CD4-positive, alpha-beta memory T cell (primary cell): ENCODE measurements around the gene SNAP47. TPM values are rescaled to one million over a fixed set of nuclear protein-coding genes. Genes with fewer than 3 reads are reported as not detected.

Source experiments
- CTCF ChIA-PET: fragments of 350-600 bp; sonication (Branson Sonifier 250); formaldehyde crosslinking; loops from one replicate; lab custom pipeline; 2021; ENCODE audit warnings: inconsistent platforms; ENCODE audit not compliant: partially characterized antibody; lab: Charles Lee
- POLR2A ChIA-PET: fragments of 350-600 bp; sonication (Branson Sonifier 250); formaldehyde crosslinking; loops from one replicate; lab custom pipeline; 2021; ENCODE audit not compliant: partially characterized antibody; lab: Charles Lee
- DNase-seq, 5 donors: peaks; one replicate each; pipeline versions ENCODE4 v3.0.0 to v3.0.0-alpha.2; 2020 to 2022; ENCODE audit warnings: mixed read lengths in 1 of 5
- H3K27ac ChIP-seq: one replicate; pipeline ENCODE4 v1.7.0; 2013; ENCODE audit warnings: low read depth, low read length
- H3K27me3 ChIP-seq: 2 replicates; pipeline ENCODE4 v1.7.0; 2013; ENCODE audit warnings: mild to moderate bottlenecking, low read length, moderate library complexity; ENCODE audit not compliant: insufficient read depth
- H3K36me3 ChIP-seq: 2 replicates; pipeline ENCODE4 v1.7.0; 2013; ENCODE audit warnings: mild to moderate bottlenecking, low read length, moderate library complexity; ENCODE audit not compliant: insufficient read depth
- H3K4me1 ChIP-seq: 2 replicates; pipeline ENCODE4 v1.7.0; 2013; ENCODE audit warnings: mild to moderate bottlenecking, low read length, moderate library complexity; ENCODE audit not compliant: insufficient read depth
- H3K4me3 ChIP-seq, 2 donors: one replicate each; pipeline ENCODE4 v1.7.0; 2013; ENCODE audit warnings: low read length in 2 of 2, mild to moderate bottlenecking in 1 of 2
- H3K9me3 ChIP-seq, 2 donors: one replicate each; pipeline ENCODE4 v1.7.0; 2013; ENCODE audit warnings: low read length in 2 of 2, control low read depth in 1 of 2; ENCODE audit not compliant: control insufficient read depth in 1 of 2
- H3K27ac Mint-ChIP-seq, 7 donors: one replicate each; pipeline ENCODE4 v1.8.0; 2020 to 2021; ENCODE audit warnings: mixed read lengths in 7 of 7, mild to moderate bottlenecking in 6 of 7, inconsistent platforms in 3 of 7, moderate library complexity in 3 of 7
- H3K27me3 Mint-ChIP-seq, 2 donors: one replicate each; pipeline ENCODE4 v1.8.0; 2020 to 2021; ENCODE audit warnings: mixed read lengths in 2 of 2
- H3K36me3 Mint-ChIP-seq, 2 donors: one replicate each; pipeline ENCODE4 v1.8.0; 2020 to 2021; ENCODE audit warnings: mixed read lengths in 2 of 2, inconsistent platforms in 1 of 2, mild to moderate bottlenecking in 1 of 2
- H3K4me1 Mint-ChIP-seq, 4 donors: one replicate each; pipeline ENCODE4 v1.8.0; 2020 to 2021; ENCODE audit warnings: mixed read lengths in 4 of 4, mild to moderate bottlenecking in 1 of 4
- H3K4me3 Mint-ChIP-seq, 8 donors: one replicate each; pipeline ENCODE4 v1.8.0; 2020 to 2021; ENCODE audit warnings: mixed read lengths in 8 of 8, mild to moderate bottlenecking in 7 of 8, moderate library complexity in 6 of 8, inconsistent platforms in 3 of 8
- H3K9me3 Mint-ChIP-seq, 8 donors: one replicate each; pipeline ENCODE4 v1.8.0; 2020 to 2021; ENCODE audit warnings: mixed read lengths in 8 of 8, mild to moderate bottlenecking in 5 of 8, inconsistent platforms in 3 of 8, moderate library complexity in 1 of 8
- intact Hi-C: fragments of 100-400 bp; cut with micrococcal nuclease; formaldehyde crosslinking; loops from one replicate; pipeline ENCODE4 v1.15.1; 2023
- polyA plus RNA-seq, 2 donors: library from polyadenylated mRNA; unstranded; fragments of 300-500 nt; fragmentation: Illumina TruSeq; gene quantifications; one replicate each; pipeline ENCODE4 v1.2.3, GENCODE V29; 2021
- total RNA-seq, 2 experiments: library from RNA; stranded (reverse); gene quantifications; one replicate each; pipeline ENCODE4 v1.2.3, GENCODE V29; 2021

Gene SNAP47
- total and polyA plus RNA-seq, 4 experiments from 2014 or later: 27.0 to 53.6 (median 38.5) TPM

GRCh38 chr1:227732586-227733308 is 2.5 kb upstream of the SNAP47 start:
- no peak for DNase-seq
- Histone ChIP-seq H3K27ac (no peak overlapping the region), H3K4me3 (no peak overlapping the region), H3K27me3 (no peaks in the 10 kb centered on the region), H3K36me3 (peaks cover 10% of the 10 kb centered on the region), H3K4me1 (peaks cover 50% of the 10 kb centered on the region), H3K9me3 (no peaks in the 10 kb centered on the region)
- Mint-ChIP-seq H3K36me3 (peaks cover 0 to 10% of the 10 kb centered on the region in 2 donors), H3K27ac (peak overlapping the region in 3 of 7 donors; percentile 53 to 88 (median 62)), H3K4me1 (peaks cover 26 to 66% (median 45%) of the 10 kb centered on the region in 4 donors), H3K4me3 (peak overlapping the region in 2 of 8 donors; percentile 20 to 46), H3K27me3 (no peaks in the 10 kb centered on the region), H3K9me3 (no peaks in the 10 kb centered on the region)
- ChIA-PET POLR2A (interaction anchor here (1.1 kb wide), 1 partner anchor 794 kb away, joined by 4 read pairs; no protein-coding TSS in a partner anchor), CTCF (no interaction called here)
- intact Hi-C loops: no loop called here

GRCh38 chr1:227733309-227733705 is 1.9 kb upstream of the SNAP47 start:
- no peak for DNase-seq
- Mint-ChIP-seq H3K36me3 (peaks cover 0 to 10% of the 10 kb centered on the region in 2 donors), H3K27me3 (peaks cover 0 to 1% of the 10 kb centered on the region in 2 donors), H3K4me3 (peak overlapping the region; percentile 36 to 93 (median 66)), H3K27ac (peak overlapping the region in 3 of 7 donors; percentile 8 to 88 (median 17)), H3K9me3 (no peaks in the 10 kb centered on the region), H3K4me1 (peaks cover 25 to 66% (median 42%) of the 10 kb centered on the region in 4 donors)
- H3K36me3 ChIP-seq: peaks cover 10% of the 10 kb centered on the region
- no peaks in the 10 kb centered on the region for H3K9me3 ChIP-seq
- H3K27me3 ChIP-seq: no peaks in the 10 kb centered on the region
- peaks cover 50% of the 10 kb centered on the region for H3K4me1 ChIP-seq
- CTCF ChIA-PET: no interaction called here
- POLR2A ChIA-PET: interaction anchor here (2.2 kb wide), 1 partner anchor 32 kb away, joined by 17 read pairs; no protein-coding TSS in a partner anchor
- intact Hi-C loops: no loop called here
- no peak overlapping the region for H3K27ac ChIP-seq
- H3K4me3 ChIP-seq: no peak overlapping the region

- H3K4me3 Mint-ChIP-seq: peak overlapping the region; percentile 88 to 93 (median 90)
- H3K27ac ChIP-seq: peak overlapping the region; percentile 84
- H3K9me3 Mint-ChIP-seq: no peaks in the 10 kb centered on the region
- H3K27ac Mint-ChIP-seq: peak overlapping the region; percentile 83 to 92 (median 89)
- ChIA-PET CTCF (interaction anchor here (0.9 to 1.0 kb wide), 2 partner anchors 10 to 191 kb away, joined by 3 read pairs; no protein-coding TSS in a partner anchor), POLR2A (interaction anchor here (1.3 to 2.2 kb wide), 3 partner anchors 32 to 1825 kb away, joined by 3 to 17 read pairs (median 4); partner anchors contain the start of genes ABCB10 and ZNF678)
- H3K36me3 ChIP-seq: peaks cover 10% of the 10 kb centered on the region
- H3K27me3 ChIP-seq: no peaks in the 10 kb centered on the region
- no peaks in the 10 kb centered on the region for H3K9me3 ChIP-seq
- peaks cover 0 to 1% of the 10 kb centered on the region in 2 donors for H3K27me3 Mint-ChIP-seq
- peaks cover 0 to 10% of the 10 kb centered on the region in 2 donors for H3K36me3 Mint-ChIP-seq
- H3K4me1 ChIP-seq: peaks cover 46% of the 10 kb centered on the region
- H3K4me3 ChIP-seq: peak overlapping the region; percentile 44 to 80
- H3K4me1 Mint-ChIP-seq: peaks cover 26 to 66% (median 40%) of the 10 kb centered on the region in 4 donors
- DNase-seq: no peak
- intact Hi-C loops: loop anchor here (2.0 kb wide), 1 partner anchor 55 kb away; no protein-coding TSS in a partner anchor
Observed at GRCh38 chr1:227733751-227734545, 1.3 kb upstream of the SNAP47 start.

- H3K36me3 Mint-ChIP-seq: peaks cover 0 to 10% of the 10 kb centered on the region in 2 donors
- no peaks in the 10 kb centered on the region for H3K9me3 Mint-ChIP-seq
- peak overlapping the region; percentile 88 to 93 (median 90) for H3K4me3 Mint-ChIP-seq
- DNase-seq: peak in 1 of 5 donors; percentile 16
- H3K4me1 Mint-ChIP-seq: peaks cover 26 to 65% (median 38%) of the 10 kb centered on the region in 4 donors
- H3K27me3 Mint-ChIP-seq: peaks cover 0 to 1% of the 10 kb centered on the region in 2 donors
- POLR2A ChIA-PET: interaction anchor here (0.6 to 2.2 kb wide), 7 partner anchors 9 to 1824 kb away, joined by 3 to 17 read pairs (median 3); partner anchors contain the start of genes ABCB10 and ZNF678
- H3K27ac Mint-ChIP-seq: peak overlapping the region; percentile 83 to 92 (median 89)
- H3K4me1 ChIP-seq: peaks cover 40% of the 10 kb centered on the region
- H3K27me3 ChIP-seq: no peaks in the 10 kb centered on the region
- H3K36me3 ChIP-seq: peaks cover 10% of the 10 kb centered on the region
- H3K4me3 ChIP-seq: peak overlapping the region; percentile 44 to 80
- intact Hi-C loops: loop anchor here (2.0 kb wide), 1 partner anchor 54 kb away; no protein-coding TSS in a partner anchor
- H3K27ac ChIP-seq: peak overlapping the region; percentile 84
- CTCF ChIA-PET: interaction anchor here (0.9 to 1.0 kb wide), 2 partner anchors 10 to 192 kb away, joined by 3 read pairs; no protein-coding TSS in a partner anchor
- no peaks in the 10 kb centered on the region for H3K9me3 ChIP-seq
Observed at GRCh38 chr1:227734546-227734855, 734 bp upstream of the SNAP47 start.

GRCh38 chr1:227735539-227736285 is 477 bp downstream of the SNAP47 start:
- ChIA-PET POLR2A (interaction anchor here (0.6 to 2.2 kb wide), 7 partner anchors 10 to 1823 kb away, joined by 3 to 17 read pairs (median 3); partner anchors contain the start of genes ABCB10 and ZNF678), CTCF (interaction anchor here (0.6 to 1.0 kb wide), 2 partner anchors 149 to 342 kb away, joined by 3 read pairs; no protein-coding TSS in a partner anchor)
- intact Hi-C loops: loop anchor here (1.0 to 2.0 kb wide), 3 partner anchors 53 to 405 kb away; partner anchors contain the start of genes GUK1 and ZNF678
- Histone ChIP-seq H3K4me3 (peak overlapping the region; percentile 69 to 80), H3K36me3 (peaks cover 10% of the 10 kb centered on the region), H3K27ac (peak overlapping the region; percentile 84), H3K4me1 (peaks cover 38% of the 10 kb centered on the region), H3K9me3 (no peaks in the 10 kb centered on the region), H3K27me3 (no peaks in the 10 kb centered on the region)
- Mint-ChIP-seq H3K27ac (peak overlapping the region; percentile 81 to 94 (median 88)), H3K27me3 (peaks cover 0 to 1% of the 10 kb centered on the region in 2 donors), H3K36me3 (peaks cover 0 to 10% of the 10 kb centered on the region in 2 donors), H3K9me3 (no peaks in the 10 kb centered on the region), H3K4me3 (peak overlapping the region; percentile 89 to 93 (median 90)), H3K4me1 (peaks cover 29 to 65% (median 40%) of the 10 kb centered on the region in 4 donors)
- DNase-seq: no peak

GRCh38 chr1:227736814-227737432 is 1.7 kb downstream of the SNAP47 start:
- Histone ChIP-seq H3K27me3 (no peaks in the 10 kb centered on the region), H3K36me3 (peaks cover 5% of the 10 kb centered on the region), H3K27ac (no peak overlapping the region), H3K4me3 (no peak overlapping the region), H3K9me3 (no peaks in the 10 kb centered on the region), H3K4me1 (peaks cover 38% of the 10 kb centered on the region)
- Mint-ChIP-seq H3K4me3 (peak overlapping the region; percentile 15 to 61 (median 53)), H3K36me3 (peaks cover 0 to 10% of the 10 kb centered on the region in 2 donors), H3K4me1 (peaks cover 35 to 75% (median 49%) of the 10 kb centered on the region in 4 donors), H3K27ac (peak overlapping the region in 4 of 7 donors; percentile 10 to 88 (median 56)), H3K9me3 (no peaks in the 10 kb centered on the region), H3K27me3 (peaks cover 0 to 1% of the 10 kb centered on the region in 2 donors)
- ChIA-PET CTCF (interaction anchor here (0.6 to 1.0 kb wide), 2 partner anchors 29 to 148 kb away, joined by 3 to 5 read pairs; no protein-coding TSS in a partner anchor), POLR2A (interaction anchor here (0.7 kb wide), 1 partner anchor 428 kb away, joined by 3 read pairs; the partner anchor contains the start of gene IBA57)
- intact Hi-C loops: no loop called here
- DNase-seq: no peak
